ENCODE measurements around the gene SUSD4.

GRCh38 chr1:223235091-223235490, 128.9 kb downstream of the SUSD4 start:
- TF ChIP-seq CTCF (IDR thresholded peaks at IDR 0.05) (no peak), POLR2A (IDR thresholded peaks at IDR 0.05) (no peak)

Measured in adrenal gland (tissue), 5 donors.